ENCODE results near the gene BCAS4. TPM values are rescaled to one million over a fixed set of nuclear protein-coding genes. Genes with fewer than 3 reads are reported as not detected.
"Not testable (repeated sequence)": the region's sequence is repeated elsewhere in the genome, so short reads cannot be mapped to it uniquely, and the experiment has no call there.

BCAS4 gene
- total RNA-seq, 1 donor from 2014 or later = 0.96 TPM

DNA sequence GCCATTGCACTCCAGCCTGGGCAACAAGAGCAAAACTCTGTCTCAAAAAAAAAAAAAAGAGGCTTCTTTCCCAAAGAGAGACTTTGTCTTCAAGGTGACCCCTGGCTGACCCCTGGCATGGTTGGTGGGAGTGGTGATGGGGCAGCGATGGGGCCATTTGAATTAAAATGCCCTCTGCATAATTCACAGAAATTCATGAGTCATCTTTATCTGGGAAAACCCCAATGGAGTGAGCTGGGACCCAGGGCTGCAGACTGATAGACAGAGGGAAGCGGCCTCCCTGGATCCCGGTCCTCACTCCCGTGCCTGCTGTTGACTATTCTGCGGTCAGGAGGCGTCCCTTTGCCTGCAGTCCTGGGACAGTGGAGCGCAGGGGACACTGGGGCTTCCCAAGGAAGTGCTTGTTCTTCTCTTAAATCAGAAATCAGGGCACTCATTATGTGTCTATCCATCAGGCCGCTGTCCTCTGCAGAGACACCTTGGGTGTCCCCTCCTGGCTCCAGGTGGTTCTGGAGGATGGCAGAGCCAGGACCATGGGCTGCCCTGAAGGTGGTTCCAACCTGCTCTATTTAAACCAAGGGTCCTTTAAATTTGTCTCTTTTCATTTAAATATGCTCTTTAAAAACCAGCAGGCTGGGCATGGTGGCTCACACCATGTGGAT lies 23.3 kb upstream of the BCAS4 start:
- ATAC-seq = peak; percentile 27

DNA sequence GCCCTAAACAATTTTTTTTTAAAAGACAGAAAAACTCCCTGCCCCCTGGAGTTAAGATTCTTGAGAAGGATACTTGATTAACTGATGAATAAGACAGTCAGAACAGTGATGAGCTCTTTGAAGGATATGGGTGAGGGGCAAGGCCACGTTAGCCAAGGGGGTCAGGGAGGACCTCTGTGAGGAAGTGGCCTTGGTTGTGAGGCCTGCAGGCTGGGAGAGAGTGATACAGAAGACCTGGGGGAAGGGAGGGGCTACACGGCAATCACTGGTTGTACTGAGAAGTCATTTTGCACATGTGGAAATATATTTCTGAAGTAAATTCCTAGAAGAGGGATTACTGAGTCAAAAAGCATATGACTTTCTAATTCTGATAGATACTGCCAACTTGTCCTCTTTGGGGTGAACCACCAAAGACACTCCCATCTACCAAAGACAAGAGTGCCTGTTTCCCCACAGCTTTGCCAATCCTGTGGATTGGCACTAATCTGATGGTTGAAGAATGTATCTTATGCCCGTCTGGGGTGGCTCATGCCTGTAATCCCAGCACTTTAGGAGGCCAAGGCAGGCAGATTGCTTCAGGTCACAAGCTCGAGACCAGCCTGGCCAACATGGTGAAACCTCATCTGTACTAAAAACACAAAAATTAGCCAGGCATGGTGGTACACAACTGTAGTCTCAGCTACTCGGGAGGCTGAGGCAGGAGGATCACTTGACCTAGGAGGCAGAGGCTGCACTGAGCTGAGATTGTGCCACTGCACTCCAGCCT lies 22.3 kb upstream of the BCAS4 start:
- ATAC-seq = no peak

DNA sequence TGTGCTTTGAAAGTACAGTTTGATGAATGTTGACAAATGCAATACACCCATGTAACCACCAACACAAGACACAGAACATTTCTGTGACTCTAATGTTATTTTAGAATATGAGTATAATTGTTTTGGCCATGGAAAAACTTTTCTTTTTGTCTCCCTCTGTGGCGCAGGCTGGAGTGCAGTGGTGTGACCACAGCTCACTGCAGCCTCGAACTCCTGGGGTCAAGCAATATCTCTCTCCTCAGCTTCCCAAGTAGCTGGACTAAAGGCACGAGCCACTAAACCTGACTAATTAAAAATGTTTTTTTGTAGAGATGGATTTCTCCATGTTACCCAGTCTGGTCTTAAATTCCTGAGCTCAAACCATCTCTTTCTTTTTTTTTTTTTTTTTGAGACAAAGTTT lies 20.3 kb upstream of the BCAS4 start:
- ATAC-seq = no peak

DNA sequence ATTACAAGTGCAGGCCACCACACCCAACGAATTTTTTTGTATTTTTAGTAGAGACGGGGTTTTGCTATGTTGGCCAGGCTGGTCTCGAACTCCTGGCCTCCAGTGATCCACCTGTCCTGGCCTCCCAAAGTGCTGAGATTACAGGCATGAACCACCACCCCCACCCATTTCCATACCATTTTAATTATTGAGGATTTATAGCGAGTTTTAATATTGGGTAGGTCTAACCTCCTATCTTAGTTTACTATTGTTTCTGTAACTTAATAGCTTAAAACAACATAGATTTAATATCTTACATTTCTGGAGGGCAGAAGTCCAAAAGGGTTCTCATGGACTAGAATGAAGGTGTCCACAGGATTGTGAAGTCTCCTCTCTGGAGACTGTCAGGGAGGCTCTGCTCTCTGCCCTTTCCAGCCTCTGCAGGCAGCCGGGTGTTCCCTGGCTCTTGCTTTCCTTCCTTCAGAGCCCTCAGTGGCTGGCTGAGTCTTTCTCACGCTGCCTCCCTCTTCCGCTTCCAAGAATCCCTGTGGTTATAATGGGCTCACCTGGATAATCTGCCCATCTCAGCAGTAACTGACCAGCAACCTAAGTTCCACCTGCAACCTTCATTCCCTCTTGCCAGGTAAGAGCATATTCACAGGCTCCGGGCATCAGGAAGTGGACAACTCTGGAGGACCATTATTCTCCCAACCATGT lies 18.6 kb upstream of the BCAS4 start:
- ATAC-seq = no peak

DNA sequence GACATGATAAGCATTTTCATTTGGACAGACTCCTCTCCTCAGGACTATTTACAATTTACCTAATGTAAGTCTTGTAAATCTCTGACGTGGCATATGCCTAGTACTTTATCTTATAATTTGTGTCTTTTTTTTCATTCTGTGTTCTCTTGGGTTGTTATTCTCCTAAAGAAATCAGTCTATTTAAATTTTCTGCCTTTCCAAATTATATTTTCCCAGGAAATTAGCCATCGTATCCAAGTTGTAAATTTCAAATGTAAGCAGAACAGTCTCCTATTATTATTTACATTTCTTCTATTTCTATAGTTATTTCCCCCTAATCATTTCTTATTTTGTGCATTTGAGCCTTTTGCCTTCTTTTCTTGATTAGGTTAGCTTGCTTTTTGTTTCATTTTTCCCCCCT lies 17.5 kb upstream of the BCAS4 start:
- ATAC-seq = no peak

DNA sequence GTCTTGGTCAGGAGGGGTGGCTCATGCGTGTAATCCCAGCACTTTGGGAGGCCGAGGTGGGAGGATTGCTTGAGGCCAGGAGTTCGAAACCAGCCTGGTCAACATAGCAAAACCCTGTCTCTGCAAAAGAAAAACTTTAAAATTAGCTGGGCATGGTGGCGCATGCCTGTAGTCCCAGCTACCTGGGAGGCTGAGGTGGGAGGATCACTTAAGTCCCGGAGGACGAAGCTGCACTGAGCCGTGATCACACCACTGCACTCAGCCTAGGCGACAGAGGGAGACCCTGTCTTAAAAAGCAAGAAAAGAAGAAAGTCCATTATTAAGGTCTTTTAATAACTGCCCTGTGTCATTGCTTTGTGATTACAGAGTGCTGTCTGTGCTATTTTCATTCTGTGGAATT lies 15.9 kb upstream of the BCAS4 start:
- ATAC-seq = not testable (repeated sequence)

DNA sequence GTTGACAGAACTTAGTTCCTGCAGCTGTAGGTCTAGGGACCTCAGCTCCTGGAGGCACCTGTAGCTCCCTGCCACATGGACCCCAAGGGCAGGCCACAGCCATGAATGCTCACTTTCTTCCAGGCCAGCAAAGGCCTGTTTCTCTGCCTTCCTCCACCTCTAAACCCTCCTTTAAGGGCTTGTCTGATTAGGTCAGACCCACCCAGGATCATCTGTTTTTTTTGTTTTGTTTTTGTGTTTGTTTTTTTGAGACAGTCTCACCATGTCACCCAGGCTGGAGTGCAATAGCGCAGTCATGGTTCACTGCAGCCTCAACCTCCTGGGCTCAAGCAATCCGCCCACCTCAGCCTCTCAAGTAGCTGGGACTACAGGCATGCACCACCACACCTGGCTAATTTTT lies 11.5 kb upstream of the BCAS4 start:
- ATAC-seq = no peak

DNA sequence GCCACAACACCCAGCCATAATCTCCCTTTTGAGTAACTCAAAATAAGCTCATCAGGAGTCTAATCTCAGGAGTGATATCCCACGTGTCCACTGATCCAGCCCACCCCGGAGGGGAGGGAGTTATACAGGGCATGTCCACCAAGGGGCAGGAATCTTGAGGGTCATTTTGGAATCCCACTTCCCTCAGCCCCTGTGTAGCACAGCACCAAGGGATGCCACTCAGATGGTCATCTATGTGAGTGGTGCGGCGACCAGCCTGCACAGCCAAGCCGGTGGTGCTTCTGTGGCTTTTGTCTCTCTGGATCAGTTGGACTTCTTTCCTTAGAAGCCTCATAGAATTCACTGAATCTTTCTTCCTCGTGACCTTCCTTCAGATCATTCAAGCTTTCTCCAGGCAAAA lies 11.0 kb upstream of the BCAS4 start:
- ATAC-seq = no peak

DNA sequence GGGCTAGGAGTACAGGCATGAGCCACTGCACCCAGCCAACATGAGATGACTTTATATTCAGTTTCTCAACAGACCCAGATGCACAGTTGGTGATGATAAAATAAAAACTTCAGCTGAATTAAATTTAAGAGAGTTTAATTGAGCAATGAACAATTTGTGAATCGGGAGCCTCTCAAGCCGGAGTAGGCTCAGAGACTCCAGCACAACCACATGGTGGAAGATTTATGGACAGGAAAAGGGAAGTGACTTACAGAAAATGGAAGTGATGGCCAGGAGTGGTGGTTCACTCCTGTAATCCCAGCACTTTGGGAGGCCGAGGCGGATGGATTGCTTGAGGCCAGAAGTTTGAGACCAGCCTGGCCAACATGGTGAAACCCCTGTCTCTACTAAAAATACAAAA lies 10.4 kb upstream of the BCAS4 start:
- no peak for ATAC-seq

DNA sequence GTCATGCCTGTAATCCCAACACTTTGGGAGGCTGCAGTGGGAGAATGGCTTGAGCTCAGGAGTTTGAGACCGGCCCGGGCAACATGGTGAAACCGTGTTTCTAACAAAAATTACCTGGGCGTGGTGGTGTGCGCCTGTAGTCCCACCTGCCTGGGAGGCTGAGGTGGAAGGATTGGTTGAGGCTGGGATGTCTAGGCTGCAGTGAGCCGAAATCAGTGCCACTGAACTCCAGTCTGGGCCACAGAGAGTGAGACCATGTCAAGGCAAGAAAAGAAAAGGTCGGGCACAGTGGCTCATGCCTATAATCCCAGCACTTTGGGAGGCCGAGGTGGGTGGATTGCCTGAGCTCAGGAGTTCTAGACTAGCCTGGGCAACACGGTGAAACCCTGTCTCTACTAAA lies 8.2 kb upstream of the BCAS4 start:
- no peak for ATAC-seq

DNA sequence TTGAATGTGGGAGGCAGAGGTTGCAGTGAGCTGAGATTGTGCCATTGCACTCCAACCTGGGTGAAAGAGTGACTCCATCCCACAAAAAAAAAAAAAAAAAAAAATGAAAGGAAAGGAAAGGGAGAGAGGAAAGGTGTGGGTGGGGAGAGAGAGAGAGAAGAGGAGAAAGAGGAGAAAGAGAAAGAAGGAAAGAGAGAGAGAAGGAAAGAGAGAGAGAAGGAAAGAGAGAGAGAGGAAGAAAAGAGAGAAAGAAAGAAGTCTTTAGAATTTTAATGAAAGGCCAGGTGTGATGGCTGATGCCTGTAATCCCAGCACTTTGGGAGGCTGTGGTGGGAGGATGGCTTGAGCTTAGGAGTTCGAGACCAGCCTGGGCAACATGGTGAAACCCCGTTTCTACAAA lies 7.7 kb upstream of the BCAS4 start:
- no peak for ATAC-seq

DNA sequence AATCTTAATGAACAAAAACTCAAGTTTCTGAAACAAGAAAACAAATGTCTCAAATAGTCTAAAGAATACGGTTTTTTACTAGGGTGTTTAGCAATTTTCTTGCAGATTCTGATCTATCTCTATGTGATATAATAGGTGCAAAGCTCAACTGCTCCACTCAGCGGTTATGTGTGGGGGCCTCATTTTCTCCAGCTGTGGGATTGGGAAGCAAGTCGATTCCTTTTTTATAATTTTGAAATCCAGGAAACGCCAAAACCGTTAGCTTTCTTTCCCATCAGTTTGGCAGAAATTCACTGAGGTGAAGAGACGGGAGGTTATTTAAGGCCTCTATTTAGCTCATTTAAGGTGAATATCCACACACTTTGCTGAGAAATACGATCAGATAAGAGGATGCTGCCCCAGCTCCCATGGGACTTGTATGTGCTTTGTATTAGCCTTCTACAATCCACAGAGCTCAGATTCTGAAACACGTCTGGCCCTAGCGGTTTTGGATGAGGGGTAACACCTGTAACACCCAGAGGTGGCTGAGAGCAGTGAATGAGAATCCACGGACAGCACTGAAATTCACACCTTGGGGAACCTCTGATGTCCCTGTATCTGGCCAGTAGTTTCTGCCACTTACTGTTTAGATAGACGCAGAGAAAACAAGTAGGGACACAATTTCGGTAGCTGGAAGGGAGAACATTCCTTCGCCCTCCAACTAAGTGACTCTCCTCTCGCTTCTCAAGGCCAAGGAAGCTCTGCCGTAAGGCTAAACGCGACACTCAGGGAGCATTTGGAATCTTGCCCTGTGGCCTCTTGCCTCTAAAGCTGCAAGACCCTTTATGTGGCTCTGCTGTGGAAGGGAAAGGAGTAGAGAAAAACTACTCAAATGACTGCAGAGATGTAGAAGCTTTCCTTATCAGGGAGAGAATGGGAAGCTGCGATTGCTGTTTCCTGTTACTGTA lies 6.5 kb upstream of the BCAS4 start:
- no peak for ATAC-seq

DNA sequence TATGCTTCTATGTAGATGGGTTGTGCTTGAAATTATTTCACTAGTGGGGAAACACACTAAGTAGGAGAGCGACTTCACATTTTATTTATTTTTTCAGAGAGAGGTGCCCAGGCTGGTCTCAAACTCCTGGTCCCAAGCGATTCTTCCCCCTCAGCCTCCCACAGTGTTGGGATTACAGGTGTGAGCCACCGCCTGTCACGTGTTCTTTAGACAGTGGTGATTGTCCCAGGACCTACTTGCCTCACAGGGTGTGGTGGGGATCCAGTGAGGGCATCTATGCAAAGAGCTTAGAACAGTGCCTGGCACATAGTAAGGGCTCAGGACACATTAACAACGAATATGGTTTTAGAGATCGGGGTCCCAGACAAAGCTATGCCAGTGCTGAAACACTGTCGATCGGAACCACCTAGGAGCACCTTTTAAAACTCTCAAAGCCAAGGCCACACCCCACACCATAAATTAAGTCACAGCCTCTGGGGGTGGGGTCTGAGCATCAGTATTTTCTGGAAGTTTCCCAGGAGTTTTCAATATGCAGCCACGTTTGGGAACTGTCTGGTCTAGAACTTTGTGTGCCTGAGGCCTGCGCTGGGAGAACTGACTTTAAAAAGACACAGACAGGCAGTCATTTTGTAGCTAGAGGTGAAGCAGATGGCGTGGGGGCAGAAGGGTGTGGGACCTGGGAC lies 4.8 kb upstream of the BCAS4 start:
- ATAC-seq = peak; percentile 38

DNA sequence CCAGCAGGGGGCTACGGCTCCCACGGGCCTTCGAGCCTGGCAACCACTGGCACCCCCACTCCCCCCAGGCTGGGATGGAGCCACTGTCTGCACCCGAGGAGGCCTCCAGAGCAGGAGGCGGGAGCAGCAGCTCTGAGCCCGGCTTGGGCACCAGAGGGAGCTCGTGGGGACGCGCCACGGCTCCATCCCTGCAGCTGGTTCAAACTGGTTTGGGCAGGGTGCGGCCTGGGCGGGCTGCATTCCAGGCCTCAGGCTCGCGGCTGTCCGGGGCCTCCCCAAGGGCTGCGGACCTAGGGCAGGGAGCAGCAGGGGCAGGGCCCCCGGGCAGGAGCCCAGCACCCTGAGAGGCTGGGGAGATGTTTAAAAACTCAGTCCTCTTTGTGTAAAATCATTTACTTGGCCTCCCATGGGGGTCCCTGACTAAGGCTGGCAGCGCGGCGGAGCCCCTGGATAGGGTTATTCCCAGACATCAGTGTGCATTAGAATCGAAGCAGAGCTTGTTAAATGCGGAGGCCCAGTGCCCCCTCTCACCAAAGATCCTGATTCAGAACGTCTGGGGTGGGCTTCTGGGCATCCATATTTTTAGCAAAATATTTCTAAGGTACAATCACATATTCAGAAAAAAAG lies 4.1 kb upstream of the BCAS4 start:
- peak; percentile 94 for ATAC-seq

DNA sequence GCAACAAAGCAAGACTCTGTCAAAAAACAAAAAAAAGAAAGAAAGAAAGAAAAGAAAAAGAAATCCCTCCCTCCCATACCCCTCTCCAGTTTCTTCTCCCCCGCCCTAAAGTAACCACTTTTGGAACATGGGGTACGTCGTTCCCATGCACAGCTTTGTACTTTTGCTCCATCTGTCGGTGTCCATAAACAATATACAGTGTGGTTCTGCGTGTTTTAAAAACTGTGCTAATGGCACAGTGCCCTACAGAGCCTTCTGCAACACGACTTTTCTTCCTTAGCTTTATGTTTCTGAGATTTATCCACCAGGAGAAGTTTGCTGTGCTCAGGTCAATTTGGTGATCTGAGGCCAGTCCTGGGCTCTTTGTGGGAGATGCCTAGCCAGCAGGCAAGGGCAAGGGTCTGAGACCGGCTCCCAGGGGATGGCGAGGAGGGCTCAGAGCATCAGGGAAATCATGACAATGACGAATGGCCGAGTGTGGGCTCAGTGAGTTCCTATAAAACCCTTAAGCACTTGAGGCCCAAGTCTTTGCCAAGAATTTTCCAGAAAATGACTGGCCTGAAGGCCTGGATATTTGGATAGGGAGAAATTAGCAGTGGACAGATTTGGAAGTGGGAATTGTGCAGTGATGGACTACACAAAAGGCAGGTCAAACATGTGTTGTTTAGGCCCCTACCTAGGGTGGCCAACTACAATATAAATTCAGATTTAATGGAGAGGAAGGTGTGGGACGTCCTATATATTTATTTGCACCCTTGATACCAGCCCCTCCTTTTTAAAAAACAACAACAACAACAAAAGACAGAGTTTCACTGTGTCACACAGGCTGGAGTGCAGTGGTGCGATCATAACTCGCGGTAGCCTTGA lies 1.9 kb upstream of the BCAS4 start:
- ATAC-seq = no peak

DNA sequence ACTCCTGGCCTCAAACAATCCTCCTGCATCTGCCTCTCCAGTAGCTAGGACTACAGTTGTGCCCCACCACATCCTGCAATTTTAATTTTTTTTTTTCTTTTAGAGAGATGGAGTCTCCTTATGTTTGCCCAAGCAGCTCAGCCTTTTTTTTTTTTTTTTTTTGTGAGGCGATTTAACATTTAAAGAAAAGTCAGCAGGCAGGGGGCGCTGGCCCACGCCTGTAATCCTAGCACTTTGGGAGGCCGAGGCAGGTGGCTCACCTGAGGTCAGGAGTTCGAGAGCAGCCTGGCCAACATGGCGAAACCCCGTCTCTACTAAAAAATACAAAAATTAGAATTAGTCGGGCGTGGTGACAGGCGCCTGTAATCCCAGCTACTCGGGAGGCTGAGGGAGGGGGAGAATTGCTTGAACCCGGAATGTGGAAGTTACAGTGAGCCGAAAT lies 1.3 kb upstream of the BCAS4 start:
- ATAC-seq = not testable (repeated sequence)

DNA sequence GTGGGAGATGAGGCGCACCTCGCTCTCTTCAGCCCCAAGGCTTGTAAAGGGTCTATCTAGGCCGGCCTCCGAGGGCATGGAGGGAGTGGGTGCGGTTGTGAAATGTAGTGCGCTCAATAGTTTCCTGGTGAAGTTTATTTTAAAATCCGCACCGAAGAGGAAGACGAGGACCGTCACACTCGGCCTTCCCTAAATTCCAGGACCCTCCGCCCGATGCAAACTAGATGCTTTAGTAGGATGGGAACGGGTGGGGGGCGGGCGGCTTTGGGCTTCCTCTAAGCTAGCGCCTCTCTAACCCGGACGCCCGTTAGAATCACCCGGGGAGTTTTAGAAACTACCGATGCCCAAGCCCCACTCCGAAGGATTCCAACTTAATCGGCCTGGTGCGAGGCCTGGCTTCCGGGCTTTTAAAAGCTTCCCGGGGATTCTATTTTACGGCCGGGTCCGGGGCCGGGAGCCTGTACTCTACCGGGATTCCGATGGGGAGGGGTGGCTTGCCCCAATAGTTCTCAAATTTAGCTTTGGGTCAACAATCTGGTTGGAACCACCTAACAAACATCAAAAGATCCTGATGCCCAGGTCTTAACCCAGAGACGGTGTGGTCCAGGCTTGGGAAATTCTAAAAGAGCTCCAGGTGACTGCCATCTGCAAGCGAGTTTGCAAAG lies 548 bp upstream of the BCAS4 start:
- ATAC-seq = no peak

DNA sequence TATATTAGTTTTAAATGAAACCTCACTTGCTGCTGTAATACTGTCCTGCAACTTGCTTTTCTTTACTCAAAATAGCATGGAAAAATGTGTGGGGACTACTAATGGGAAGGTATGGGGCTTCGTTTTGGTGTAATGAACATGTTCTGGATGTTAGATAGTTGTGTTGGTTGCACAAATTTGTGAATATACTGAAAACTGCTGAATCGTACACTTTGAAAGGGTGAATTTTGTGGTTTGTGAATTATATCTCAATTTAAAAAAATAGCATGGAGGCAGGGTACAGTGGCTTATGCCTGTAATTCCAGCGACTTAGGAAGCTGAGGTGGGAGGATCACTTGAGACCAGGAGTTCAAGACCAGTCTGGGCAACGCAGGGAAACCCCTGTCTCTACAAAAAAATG lies 2.3 kb downstream of the BCAS4 start:
- ATAC-seq = no peak

DNA sequence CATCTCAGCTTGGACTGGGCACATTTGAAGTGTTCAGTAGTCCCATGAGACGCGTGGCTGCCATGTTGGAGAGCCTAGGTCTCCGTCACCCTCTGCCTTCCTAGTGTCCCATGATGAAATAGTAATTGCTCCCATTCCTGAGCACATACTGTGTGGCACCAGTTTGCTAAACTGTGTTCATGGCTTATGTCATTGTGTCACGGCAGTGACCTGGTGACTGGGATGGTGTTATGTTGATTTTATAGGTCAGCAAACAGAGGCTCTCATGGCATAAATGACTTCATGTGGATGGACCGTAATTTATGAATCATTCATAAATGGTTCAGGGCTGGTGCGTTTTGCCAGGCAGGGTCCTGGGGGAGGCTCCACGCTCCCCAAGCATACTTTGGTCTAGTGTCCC lies 3.8 kb downstream of the BCAS4 start:
- no peak for ATAC-seq

All from esophagus mucosa (tissue), 1 donor.